ENCODE results near the gene SPATA31A7. TPM values are rescaled to one million over a fixed set of nuclear protein-coding genes. Genes with fewer than 3 reads are reported as not detected.
"Not testable (repeated sequence)": the region's sequence is repeated elsewhere in the genome, so short reads cannot be mapped to it uniquely, and the experiment has no call there.

Gene SPATA31A7
- total RNA-seq: not detected

GRCh38 chr9:61189736-61190135, at the start of gene SPATA31A7:
Gene SPATA31A7 (plus strand): TSS chr9:61190036. CDS start chr9:61190065, 29 bp downstream.
- DNase-seq: not testable (repeated sequence)

GRCh38 chr9:61226438-61226837, 36.6 kb downstream of the SPATA31A7 start:
- not testable (repeated sequence) for DNase-seq

Data from effector CD4-positive, alpha-beta T cell (primary cell).